ENCODE results near the gene C8A. TPM values are rescaled to one million over a fixed set of nuclear protein-coding genes. Genes with fewer than 3 reads are reported as not detected.

C8A gene
- total RNA-seq, 1 experiment from 2014 or later: not detected

DNA sequence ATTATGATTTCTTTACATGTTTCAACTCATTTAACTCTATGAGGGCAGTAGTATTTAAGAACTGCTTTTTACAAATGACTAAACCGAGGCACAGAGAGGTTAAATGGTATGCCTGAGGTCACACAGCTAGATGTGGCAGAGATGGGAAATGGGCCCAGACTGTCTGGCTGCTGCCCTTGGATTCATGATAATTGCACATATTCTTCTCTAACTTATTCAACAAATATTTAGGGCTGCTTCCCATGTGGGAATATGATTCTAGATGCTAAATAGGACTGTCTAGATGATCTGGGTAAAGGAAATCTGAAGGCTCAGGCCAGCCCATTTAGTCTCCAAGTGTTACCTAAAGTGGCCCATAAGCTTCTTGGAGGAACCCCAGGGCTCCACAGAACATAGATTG is 26.2 kb downstream of the C8A start:
- H3K4me1 ChIP-seq (ENCODE audit: insufficient read depth, low read length): no peaks in the 10 kb centered on the region
- H3K4ac ChIP-seq (ENCODE audit: low read depth, low read length): no peak overlapping the region
- no peak overlapping the region for H3K9ac ChIP-seq (ENCODE audit: extremely low read depth, insufficient read length, low read length)
- no peak overlapping the region for H3K27ac ChIP-seq (ENCODE audit: insufficient read length, low read depth, low read length)
- Mint-ChIP-seq H3K27me3 (ENCODE audit: low read depth) (peaks cover 7% of the 10 kb centered on the region; the same call in 1 of the 2 replicates), H3K9me3 (no peaks in the 10 kb centered on the region; a peak in 1 of 5 replicates), H3K27ac (no peak overlapping the region), H3K4me3 (no peak overlapping the region), H3K4me1 (no peaks in the 10 kb centered on the region), H3K36me3 (ENCODE audit: insufficient read depth in 1 of 3, low read depth in 3 of 3) (no peaks in the 10 kb centered on the region)
- H3K79me2 ChIP-seq (ENCODE audit: insufficient read depth, low read length): no peaks in the 10 kb centered on the region
- no peak for TF ChIP-seq CTCF (conservative IDR thresholded peaks at IDR 0.05)
- H4K5ac ChIP-seq (ENCODE audit: insufficient read length, low read depth, low read length): no peak overlapping the region
- no peak overlapping the region for H3K23ac ChIP-seq (ENCODE audit: insufficient read length, low read depth, low read length)
- H2BK20ac ChIP-seq (ENCODE audit: low read depth, low read length, poor library complexity, severe bottlenecking): no peak overlapping the region
- H4K91ac ChIP-seq (ENCODE audit: insufficient read length, low read depth, low read length): no peak overlapping the region
- no peak overlapping the region for H3K18ac ChIP-seq (ENCODE audit: insufficient read length, low read depth, low read length)
- H2AFZ ChIP-seq (ENCODE audit: low read length): no peak overlapping the region
- DNase-seq: no peak
- no peak overlapping the region for H2BK12ac ChIP-seq (ENCODE audit: insufficient read length, low read depth, low read length)
- no peak overlapping the region for H2BK15ac ChIP-seq (ENCODE audit: low read depth, low read length)
- H4K8ac ChIP-seq (replicated peaks; ENCODE audit: insufficient read length, low read depth, low read length): no peak overlapping the region
- H4K20me1 ChIP-seq (ENCODE audit: control insufficient read depth, insufficient read depth, insufficient read length): no peaks in the 10 kb centered on the region
- no peaks in the 10 kb centered on the region for H3K27me3 ChIP-seq (ENCODE audit: insufficient read depth, low read length)
- H3K79me1 ChIP-seq (ENCODE audit: insufficient read depth, low read depth, low read length, poor library complexity, severe bottlenecking): no peaks in the 10 kb centered on the region
- H2BK120ac ChIP-seq (ENCODE audit: low read depth, low read length, poor library complexity, severe bottlenecking): no peak overlapping the region
- H3K56ac ChIP-seq (ENCODE audit: insufficient read length, low read depth, low read length): no peak overlapping the region
- no peak overlapping the region for H2AK5ac ChIP-seq (ENCODE audit: insufficient read length, low read length)
- no peak overlapping the region for H3T11ph ChIP-seq (ENCODE audit: low read length)
- no peak overlapping the region for H3K14ac ChIP-seq (ENCODE audit: insufficient read depth, low read length)
- H3K4me2 ChIP-seq (ENCODE audit: insufficient read depth, insufficient read length, low read length): no peak overlapping the region
- no peak overlapping the region for H2BK5ac ChIP-seq (ENCODE audit: insufficient read length, low read length)
- H3K9me3 ChIP-seq (ENCODE audit: control insufficient read depth, low read depth, low read length): no peaks in the 10 kb centered on the region
- H3K23me2 ChIP-seq (ENCODE audit: insufficient read length, low read depth, low read length, poor library complexity, severe bottlenecking): no peaks in the 10 kb centered on the region
- WGBS (ENCODE audit: extremely low coverage, insufficient read length, low lambda C conversion rate): no CpG with 5 or more reads among the region's 1 CpG

All from H9 (cell line).